Esophagus muscularis mucosa (tissue), 3 donors: Measurements from ENCODE around the gene HES2.

Source experiments
- EP300 ChIP-seq: sonication (generic); formaldehyde crosslinking; IDR thresholded peaks from one replicate; pipeline ENCODE4 v1.6.1; 2017; ENCODE audit warnings: antibody characterized with exemption
- TF ChIP-seq, protein P1 (sequence below), 3 experiments: fragments of 200-600 bp in 2 of 3; fragments of 450-650 bp in 1 of 3; sonication (generic) in 2 of 3; IDR thresholded peaks; one replicate each; pipeline ENCODE4 v1.5.1; 2017 to 2019; ENCODE audit warnings: antibody characterized with exemption in 3 of 3, mild to moderate bottlenecking in 2 of 3, moderate library complexity in 1 of 3

DNA sequence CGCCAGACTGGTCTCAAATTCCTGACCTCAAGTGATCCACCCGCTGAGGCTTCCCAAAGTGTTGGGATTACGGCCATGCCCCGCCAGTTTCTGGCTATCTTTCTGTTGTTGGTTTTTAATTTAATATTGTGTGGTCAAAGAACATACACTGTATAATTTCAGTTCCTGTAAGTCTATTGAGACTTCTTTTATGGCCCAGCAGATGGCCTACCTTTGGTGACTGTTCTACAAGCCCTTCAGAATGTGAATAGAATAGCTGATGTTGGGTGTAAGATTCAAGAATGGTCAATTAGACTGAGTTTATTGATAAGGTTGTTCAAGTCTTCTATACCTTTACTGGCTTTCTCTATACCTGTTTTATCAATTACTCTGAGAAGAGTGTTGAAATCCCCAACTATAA lies 10.7 kb downstream of the HES2 start:
- TF ChIP-seq EP300, result no peak
- TF ChIP-seq, protein P1, sequence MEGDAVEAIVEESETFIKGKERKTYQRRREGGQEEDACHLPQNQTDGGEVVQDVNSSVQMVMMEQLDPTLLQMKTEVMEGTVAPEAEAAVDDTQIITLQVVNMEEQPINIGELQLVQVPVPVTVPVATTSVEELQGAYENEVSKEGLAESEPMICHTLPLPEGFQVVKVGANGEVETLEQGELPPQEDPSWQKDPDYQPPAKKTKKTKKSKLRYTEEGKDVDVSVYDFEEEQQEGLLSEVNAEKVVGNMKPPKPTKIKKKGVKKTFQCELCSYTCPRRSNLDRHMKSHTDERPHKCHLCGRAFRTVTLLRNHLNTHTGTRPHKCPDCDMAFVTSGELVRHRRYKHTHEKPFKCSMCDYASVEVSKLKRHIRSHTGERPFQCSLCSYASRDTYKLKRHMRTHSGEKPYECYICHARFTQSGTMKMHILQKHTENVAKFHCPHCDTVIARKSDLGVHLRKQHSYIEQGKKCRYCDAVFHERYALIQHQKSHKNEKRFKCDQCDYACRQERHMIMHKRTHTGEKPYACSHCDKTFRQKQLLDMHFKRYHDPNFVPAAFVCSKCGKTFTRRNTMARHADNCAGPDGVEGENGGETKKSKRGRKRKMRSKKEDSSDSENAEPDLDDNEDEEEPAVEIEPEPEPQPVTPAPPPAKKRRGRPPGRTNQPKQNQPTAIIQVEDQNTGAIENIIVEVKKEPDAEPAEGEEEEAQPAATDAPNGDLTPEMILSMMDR (IDR thresholded peaks at IDR 0.05), result no peak
